ENCODE results near the gene TRIM5.

DNA sequence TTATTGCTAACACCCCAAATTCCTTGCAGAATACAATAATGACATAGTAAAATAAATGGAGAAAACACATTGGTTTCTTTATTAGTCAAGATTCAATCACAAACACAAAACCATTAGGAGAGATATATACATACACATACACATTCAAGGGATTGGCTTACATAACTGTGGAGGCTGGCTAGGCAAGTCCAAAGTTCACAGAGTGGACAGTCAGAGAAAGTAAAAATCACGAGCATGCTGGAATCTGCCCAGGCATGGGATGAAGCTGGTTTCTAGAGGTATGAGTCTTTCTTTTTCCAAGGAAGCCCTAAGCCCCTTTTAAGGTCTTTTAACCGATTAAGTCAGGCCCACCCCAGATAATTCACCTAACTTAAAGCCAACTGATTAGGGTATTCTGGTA, 37.7 kb upstream of the TRIM5 start:
- TF ChIP-seq POLR2A (IDR thresholded peaks at IDR 0.05; ENCODE audit: low read length): no peak
- TF ChIP-seq GATA1 (IDR thresholded peaks at IDR 0.05; ENCODE audit: low read depth, low read length): no peak
